Measurements from ENCODE around the gene KMT2E.
"Not testable (repeated sequence)": the region's sequence is repeated elsewhere in the genome, so short reads cannot be mapped to it uniquely, and the experiment has no call there.

The KMT2E gene

DNA sequence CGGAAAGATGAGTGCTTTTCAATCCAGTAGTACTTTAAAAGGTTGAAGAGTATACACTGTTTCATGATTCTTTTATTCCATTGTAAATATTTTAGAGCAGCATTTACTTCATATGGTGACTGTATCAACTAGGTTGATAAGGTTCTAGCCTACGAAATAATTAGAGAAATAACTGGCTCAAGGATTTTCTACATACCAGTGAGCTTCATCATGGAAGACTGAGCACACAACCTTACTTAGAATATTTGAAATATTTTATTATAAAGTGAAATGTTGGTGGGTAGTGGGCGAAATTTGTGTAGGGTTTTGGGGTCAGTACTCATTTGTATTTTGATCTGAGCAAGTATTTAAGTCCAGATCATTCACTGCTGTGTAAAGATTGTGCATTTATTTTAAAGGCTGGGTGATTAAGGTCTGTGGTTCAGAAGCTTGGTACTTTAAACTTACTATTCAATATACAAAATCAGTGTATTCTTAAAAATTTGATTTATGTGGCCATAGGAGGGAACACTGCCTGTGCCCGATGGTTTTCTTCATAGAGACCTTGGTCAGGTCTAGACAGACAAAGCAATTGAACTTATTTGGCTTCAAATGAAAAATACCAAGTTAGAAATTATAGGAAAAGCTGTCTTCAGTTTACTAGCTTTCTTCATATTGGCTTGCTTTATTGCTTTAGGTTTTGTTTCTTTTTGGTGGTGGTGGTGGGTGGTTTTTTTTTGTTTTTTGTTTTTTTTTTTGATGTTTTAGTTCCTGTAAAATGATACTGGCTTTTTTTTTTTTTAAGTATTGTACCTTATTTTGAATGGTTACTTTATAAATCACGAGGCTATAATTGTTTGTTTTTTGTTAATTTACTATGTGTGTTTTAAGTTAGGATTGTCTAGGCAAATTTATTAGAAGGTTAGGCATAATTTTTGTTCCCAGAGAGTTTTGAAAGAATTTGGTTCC is 3.0 kb downstream of the KMT2E start:
- peaks cover 22% of the 10 kb centered on the region for H3K4me1 Mint-ChIP-seq (ENCODE audit: low read depth)
- peak overlapping the region; percentile 100 for H3K27ac Mint-ChIP-seq
- peak overlapping the region; percentile 96 for H3K4me3 Mint-ChIP-seq
- intact Hi-C loops (cut with micrococcal nuclease) = no loop called here
- H3K9me3 Mint-ChIP-seq = no peaks in the 10 kb centered on the region
- H3K36me3 Mint-ChIP-seq (ENCODE audit: low read depth) = peaks cover 42% of the 10 kb centered on the region
- H3K27me3 Mint-ChIP-seq = no peaks in the 10 kb centered on the region

DNA sequence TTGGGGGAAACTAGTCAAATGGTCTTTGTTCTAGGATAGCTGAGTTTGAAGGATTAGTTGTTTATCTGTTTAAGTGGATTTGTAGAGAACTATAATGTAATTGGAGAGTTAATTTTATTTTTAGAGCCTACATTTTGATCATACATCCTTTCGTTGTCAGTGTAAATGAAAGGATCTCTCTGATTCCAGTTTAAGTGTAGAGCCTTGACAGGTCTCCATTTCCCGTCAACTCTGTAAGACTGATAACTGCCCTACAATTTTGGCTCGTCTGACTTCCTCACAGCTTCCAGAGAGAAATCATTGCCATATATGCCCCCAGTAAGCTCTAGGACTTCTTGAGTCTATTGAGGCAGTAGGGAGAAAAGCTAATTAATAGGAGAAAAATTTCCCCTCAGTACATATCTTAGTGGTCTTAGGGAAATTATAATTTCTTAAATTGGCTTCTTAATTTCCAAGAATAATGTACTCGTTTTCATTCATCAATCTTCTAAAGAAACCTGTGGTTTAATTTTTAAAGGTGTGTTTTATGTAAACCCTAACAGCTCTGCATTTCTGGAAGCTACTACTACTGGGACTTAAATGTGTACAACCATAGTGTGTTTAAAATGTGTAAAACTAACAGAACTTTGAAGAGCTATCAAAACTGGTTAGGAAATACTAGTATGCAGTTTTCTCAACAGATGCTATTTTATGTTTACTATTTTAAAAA is 3.8 kb downstream of the KMT2E start:
- Mint-ChIP-seq H3K27ac (peak overlapping the region; percentile 100), H3K27me3 (no peaks in the 10 kb centered on the region), H3K4me3 (peak overlapping the region; percentile 96), H3K4me1 (ENCODE audit: low read depth) (peaks cover 29% of the 10 kb centered on the region), H3K36me3 (ENCODE audit: low read depth) (peaks cover 34% of the 10 kb centered on the region), H3K9me3 (no peaks in the 10 kb centered on the region)
- intact Hi-C loops (cut with micrococcal nuclease) = no loop called here

DNA sequence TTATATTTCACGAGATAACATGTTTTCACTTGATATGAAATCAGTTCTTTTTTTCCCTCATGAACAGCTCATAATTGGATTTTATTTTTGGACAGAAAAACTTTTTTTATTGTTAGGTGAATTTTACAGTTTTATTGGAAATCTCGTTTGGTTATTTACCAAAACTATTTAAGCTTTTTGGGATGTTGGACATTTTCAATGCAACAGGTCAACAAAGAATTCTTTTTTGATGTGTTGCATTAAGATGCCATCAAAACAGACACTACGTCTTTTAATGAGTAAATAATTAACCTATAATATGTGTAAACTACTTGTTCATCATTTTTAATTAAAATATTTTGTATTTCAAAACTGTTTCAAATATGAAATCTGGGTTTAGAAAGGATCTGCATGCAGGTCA is 5.3 kb downstream of the KMT2E start:
- Mint-ChIP-seq H3K4me3 (no peak overlapping the region), H3K36me3 (ENCODE audit: low read depth) (peaks cover 19% of the 10 kb centered on the region), H3K27ac (no peak overlapping the region), H3K9me3 (no peaks in the 10 kb centered on the region), H3K27me3 (no peaks in the 10 kb centered on the region), H3K4me1 (ENCODE audit: low read depth) (peaks cover 41% of the 10 kb centered on the region)
- intact Hi-C loops (cut with micrococcal nuclease) = no loop called here

DNA sequence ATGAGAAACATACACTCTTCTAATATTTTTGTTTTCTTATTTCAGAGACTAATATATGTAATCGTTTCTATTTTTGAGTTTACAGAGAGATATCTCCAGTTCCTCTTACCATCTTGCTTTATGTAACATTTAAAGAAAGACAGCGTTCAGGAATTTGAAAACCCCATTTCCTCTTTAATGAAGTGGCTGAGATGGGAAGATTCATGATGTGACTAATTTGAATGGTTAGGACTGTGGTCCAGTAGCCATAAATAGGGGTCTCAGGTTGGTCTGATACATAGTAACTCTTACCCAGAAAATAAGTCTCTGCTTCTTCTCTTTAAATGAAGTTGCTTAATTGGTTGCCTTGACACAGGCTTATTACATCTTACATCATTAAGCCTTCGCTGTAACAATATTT is 6.9 kb downstream of the KMT2E start:
- Mint-ChIP-seq H3K9me3 (no peaks in the 10 kb centered on the region), H3K27ac (peak overlapping the region; percentile 20), H3K27me3 (no peaks in the 10 kb centered on the region), H3K4me1 (ENCODE audit: low read depth) (peaks cover 58% of the 10 kb centered on the region), H3K4me3 (no peak overlapping the region), H3K36me3 (ENCODE audit: low read depth) (peaks cover 6% of the 10 kb centered on the region)
- intact Hi-C loops (cut with micrococcal nuclease) = no loop called here

DNA sequence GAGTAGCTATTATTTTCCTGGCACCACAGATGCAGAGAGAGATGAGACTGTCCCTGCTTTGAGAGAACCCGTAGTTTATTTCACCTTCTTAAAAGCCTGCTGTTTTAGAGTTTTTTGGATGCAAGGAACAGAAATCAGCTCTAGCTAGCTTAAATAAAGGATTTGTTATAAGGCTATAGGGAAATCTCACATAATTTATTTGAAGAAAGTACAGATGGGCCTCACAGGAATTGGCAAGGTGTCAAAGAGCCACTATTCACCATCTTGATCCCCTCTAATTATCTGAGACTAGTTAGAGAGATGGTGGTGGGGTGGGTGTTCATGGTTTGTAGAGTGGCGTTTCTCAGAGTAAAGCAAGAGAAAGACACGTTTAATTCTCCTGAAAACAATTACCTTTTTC is 7.3 kb downstream of the KMT2E start:
- peaks cover 60% of the 10 kb centered on the region for H3K4me1 Mint-ChIP-seq (ENCODE audit: low read depth)
- peaks cover 6% of the 10 kb centered on the region for H3K36me3 Mint-ChIP-seq (ENCODE audit: low read depth)
- no peaks in the 10 kb centered on the region for H3K9me3 Mint-ChIP-seq
- no peak overlapping the region for H3K4me3 Mint-ChIP-seq
- intact Hi-C loops (cut with micrococcal nuclease) = no loop called here
- peak overlapping the region; percentile 20 for H3K27ac Mint-ChIP-seq
- H3K27me3 Mint-ChIP-seq = no peaks in the 10 kb centered on the region

DNA sequence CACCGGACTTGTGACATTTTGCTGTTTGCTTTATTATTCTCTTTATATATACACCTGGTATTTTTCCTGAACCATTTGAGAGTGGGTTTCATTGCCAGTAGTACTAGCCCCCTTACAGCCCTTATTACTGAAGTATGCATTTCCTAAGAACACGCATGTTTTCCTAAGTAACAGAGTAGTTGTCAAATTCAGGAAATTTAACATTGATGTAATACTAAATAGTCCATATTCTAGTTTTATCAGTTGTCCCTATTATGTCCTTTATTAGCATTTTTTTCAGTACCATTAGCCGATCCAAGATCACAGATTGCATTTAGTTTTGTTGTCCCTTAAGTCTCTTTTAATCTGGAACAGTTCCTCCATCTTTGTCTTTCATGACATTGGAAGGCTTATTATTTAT is 8.0 kb downstream of the KMT2E start:
- intact Hi-C loops (cut with micrococcal nuclease) = no loop called here
- H3K4me1 Mint-ChIP-seq (ENCODE audit: low read depth) = peaks cover 61% of the 10 kb centered on the region
- no peaks in the 10 kb centered on the region for H3K27me3 Mint-ChIP-seq
- H3K4me3 Mint-ChIP-seq = no peak overlapping the region
- peaks cover 6% of the 10 kb centered on the region for H3K36me3 Mint-ChIP-seq (ENCODE audit: low read depth)
- no peak overlapping the region for H3K27ac Mint-ChIP-seq
- H3K9me3 Mint-ChIP-seq = no peaks in the 10 kb centered on the region

DNA sequence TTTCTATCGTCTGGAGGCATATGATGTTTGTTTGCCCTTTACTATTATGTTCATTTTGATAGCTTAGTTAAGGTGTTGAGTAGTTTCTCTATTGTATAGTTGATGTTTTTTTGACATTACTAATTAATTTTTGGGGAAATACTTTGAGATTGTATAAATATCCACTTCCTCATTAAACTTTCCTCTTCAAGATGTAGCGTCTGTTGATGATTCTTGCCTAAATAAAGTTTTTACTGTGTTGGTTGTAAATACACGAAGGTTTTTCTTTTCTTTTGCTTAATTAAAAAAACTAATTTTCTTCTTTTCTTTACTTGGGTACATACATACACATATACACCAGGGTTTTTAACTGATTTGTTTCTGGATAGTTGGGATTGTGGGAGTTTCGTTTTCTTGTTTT is 8.5 kb downstream of the KMT2E start:
- intact Hi-C loops (cut with micrococcal nuclease) = no loop called here
- peaks cover 56% of the 10 kb centered on the region for H3K4me1 Mint-ChIP-seq (ENCODE audit: low read depth)
- peak overlapping the region; percentile 38 for H3K27ac Mint-ChIP-seq
- no peaks in the 10 kb centered on the region for H3K9me3 Mint-ChIP-seq
- peak overlapping the region; percentile 17 for H3K4me3 Mint-ChIP-seq
- H3K36me3 Mint-ChIP-seq (ENCODE audit: low read depth) = peaks cover 2% of the 10 kb centered on the region
- H3K27me3 Mint-ChIP-seq = no peaks in the 10 kb centered on the region

DNA sequence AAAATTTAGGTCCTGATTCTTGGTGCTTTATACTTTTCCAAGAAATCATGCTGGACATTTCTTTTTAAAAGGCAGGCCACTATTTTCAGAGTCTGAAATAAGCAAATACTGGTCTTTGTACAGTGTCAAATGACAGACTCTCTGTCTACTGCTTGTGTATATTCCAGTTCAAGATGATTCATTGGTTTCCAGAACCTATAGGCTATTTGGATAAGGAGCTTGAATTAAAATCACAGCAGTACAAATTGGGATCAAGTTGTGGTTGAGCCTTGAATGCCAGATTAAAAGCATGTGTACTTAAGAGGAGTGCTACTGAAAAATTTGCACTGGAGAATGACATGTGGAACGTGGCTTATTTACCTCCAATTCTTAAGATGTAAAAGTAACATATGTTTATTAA is 10.7 kb downstream of the KMT2E start:
- Mint-ChIP-seq H3K4me3 (no peak overlapping the region), H3K4me1 (ENCODE audit: low read depth) (peaks cover 71% of the 10 kb centered on the region), H3K27ac (no peak overlapping the region), H3K27me3 (no peaks in the 10 kb centered on the region), H3K9me3 (no peaks in the 10 kb centered on the region), H3K36me3 (ENCODE audit: low read depth) (no peaks in the 10 kb centered on the region)
- intact Hi-C loops (cut with micrococcal nuclease) = loop anchor here (5.0 kb wide), 1 partner anchor 82 kb away; no protein-coding TSS in a partner anchor

DNA sequence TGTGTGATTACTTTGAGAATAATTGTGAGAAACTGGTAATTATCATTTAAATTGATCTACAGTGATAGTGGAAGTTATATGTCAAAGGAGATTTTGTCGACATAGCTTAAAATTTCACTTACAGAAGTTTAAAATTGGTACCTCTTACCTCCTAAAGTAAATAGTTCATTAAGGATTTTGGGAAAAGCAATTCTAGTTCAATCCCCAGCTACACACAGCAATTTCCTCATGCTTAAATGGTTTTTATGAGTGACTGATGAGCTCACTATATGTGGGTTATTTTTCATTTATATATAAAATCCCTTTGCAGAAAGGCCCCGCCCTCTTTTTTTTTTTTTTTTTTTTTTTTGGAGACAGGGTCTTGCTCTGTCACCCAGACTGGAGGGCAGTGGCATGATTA is 12.7 kb downstream of the KMT2E start:
- H3K36me3 Mint-ChIP-seq (ENCODE audit: low read depth) = no peaks in the 10 kb centered on the region
- intact Hi-C loops (cut with micrococcal nuclease) = loop anchor here (5.0 kb wide), 1 partner anchor 84 kb away; no protein-coding TSS in a partner anchor
- no peaks in the 10 kb centered on the region for H3K9me3 Mint-ChIP-seq
- H3K27ac Mint-ChIP-seq = no peak overlapping the region
- peaks cover 71% of the 10 kb centered on the region for H3K4me1 Mint-ChIP-seq (ENCODE audit: low read depth)
- H3K4me3 Mint-ChIP-seq = no peak overlapping the region
- no peaks in the 10 kb centered on the region for H3K27me3 Mint-ChIP-seq

DNA sequence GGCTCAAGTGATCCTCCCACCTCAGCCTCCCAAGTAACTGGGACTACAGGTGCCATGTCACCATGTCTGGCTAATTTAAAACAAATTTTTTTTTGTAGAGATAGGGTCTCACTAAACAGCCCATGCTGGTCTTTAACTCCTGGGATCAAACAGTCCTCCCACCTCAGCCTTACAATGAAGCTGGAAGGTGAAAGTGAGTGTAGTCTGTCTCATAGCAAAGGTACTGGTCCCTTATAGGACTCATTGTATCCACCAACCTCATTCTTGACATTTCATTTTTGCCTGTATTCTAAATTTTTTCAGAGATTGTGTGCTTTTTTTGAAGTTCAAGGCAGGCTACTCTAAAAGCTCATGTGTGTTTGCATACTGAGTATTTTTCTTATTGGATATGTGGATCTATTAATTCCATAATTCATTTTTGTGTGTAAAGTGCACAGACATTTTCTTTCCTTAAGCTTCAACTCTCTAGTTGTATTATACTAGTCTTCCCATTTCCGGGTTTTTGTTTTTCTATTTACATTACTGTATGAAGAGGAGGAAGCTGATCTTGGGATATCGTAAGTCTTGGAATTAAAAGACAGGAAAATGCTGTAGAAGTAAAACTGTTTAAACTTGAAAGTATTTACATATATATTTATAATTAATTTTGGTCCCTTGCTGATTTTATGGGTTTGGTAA is 13.3 kb downstream of the KMT2E start:
- intact Hi-C loops (cut with micrococcal nuclease) = loop anchor here (5.0 kb wide), 1 partner anchor 85 kb away; no protein-coding TSS in a partner anchor
- Mint-ChIP-seq H3K4me3 (no peak overlapping the region), H3K27me3 (no peaks in the 10 kb centered on the region), H3K27ac (no peak overlapping the region), H3K9me3 (no peaks in the 10 kb centered on the region), H3K36me3 (ENCODE audit: low read depth) (no peaks in the 10 kb centered on the region), H3K4me1 (ENCODE audit: low read depth) (peaks cover 66% of the 10 kb centered on the region)

DNA sequence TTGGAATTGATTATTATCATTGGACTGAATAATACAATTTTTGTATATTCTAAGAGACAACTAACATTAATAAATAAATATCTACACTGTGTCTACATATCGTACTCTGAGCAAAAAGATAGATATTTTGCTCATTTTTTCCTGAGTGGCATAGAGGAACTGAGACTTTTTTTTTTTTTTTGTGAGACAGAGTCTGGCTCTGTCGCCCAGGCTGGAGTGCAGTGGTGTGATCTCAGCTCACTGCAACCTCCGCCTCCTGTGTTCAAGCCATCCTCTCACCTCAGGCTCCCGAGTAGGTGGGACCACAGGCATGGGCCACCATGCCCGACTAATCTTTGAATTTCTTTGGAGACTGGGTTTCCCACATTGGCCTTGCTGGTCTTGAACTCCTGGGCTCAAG is 14.0 kb downstream of the KMT2E start:
- intact Hi-C loops (cut with micrococcal nuclease) = loop anchor here (5.0 kb wide), 1 partner anchor 86 kb away; no protein-coding TSS in a partner anchor
- Mint-ChIP-seq H3K36me3 (ENCODE audit: low read depth) (no peaks in the 10 kb centered on the region), H3K9me3 (no peaks in the 10 kb centered on the region), H3K4me3 (peak overlapping the region; percentile 17), H3K4me1 (ENCODE audit: low read depth) (peaks cover 61% of the 10 kb centered on the region), H3K27ac (no peak overlapping the region), H3K27me3 (no peaks in the 10 kb centered on the region)

DNA sequence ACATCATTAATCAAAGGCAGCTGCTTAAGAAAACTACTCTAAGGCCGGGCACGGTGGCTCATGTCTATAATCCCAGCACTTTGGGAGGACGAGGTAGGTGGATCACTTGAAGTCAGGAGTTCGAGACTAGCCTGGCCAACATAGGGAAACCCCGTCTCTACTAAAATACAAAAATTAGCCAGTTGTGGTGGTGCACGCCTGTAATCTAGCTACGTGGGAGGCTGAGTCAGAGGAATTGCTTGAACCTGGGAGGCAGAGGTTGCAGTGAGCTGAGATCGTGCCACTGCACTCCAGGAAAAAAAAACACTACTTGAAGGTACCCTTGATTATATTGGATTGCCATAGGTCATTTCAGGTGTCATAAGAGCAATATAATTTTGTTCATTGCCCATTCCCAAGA is 14.9 kb downstream of the KMT2E start:
- not testable (repeated sequence) for H3K9me3 Mint-ChIP-seq; H3K36me3 Mint-ChIP-seq (ENCODE audit: low read depth); H3K27me3 Mint-ChIP-seq; H3K27ac Mint-ChIP-seq; H3K4me3 Mint-ChIP-seq
- peaks cover 58% of the 10 kb centered on the region for H3K4me1 Mint-ChIP-seq (ENCODE audit: low read depth)
- intact Hi-C loops (cut with micrococcal nuclease) = loop anchor here (5.0 kb wide), 1 partner anchor 87 kb away; no protein-coding TSS in a partner anchor

DNA sequence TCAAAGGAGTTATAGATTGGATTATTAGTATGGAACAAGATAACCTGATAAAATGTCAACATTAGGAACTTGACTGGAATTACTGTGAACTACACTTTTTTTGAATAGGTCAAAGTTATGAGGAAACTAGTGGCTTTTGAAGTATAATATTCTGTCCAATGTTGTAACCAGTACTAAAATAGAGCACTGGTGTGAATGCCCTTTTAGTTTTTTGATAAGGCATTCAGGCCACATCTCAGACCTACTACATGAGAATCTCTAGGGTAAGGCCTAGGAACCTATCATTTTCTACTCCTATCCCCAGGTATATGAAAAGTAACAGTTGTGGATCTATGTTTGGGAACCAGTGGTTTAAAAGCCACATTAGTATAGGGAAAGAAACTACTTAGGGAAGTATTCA is 16.4 kb downstream of the KMT2E start:
- no peak overlapping the region for H3K4me3 Mint-ChIP-seq
- no peaks in the 10 kb centered on the region for H3K9me3 Mint-ChIP-seq
- H3K4me1 Mint-ChIP-seq (ENCODE audit: low read depth) = peaks cover 52% of the 10 kb centered on the region
- H3K27ac Mint-ChIP-seq = no peak overlapping the region
- H3K36me3 Mint-ChIP-seq (ENCODE audit: low read depth) = peaks cover 11% of the 10 kb centered on the region
- intact Hi-C loops (cut with micrococcal nuclease) = no loop called here
- H3K27me3 Mint-ChIP-seq = no peaks in the 10 kb centered on the region
